HCT116 (cell line): ENCODE results near the gene KYNU. TPM values are rescaled to one million over a fixed set of nuclear protein-coding genes. Genes with fewer than 3 reads are reported as not detected.
"Not testable (repeated sequence)": the region's sequence is repeated elsewhere in the genome, so short reads cannot be mapped to it uniquely, and the experiment has no call there.

ENCODE experiments used
- ATAC-seq: fragments of 200-7000 bp; cut with Tn5 transposase; 2 replicates; pipeline ENCODE4 v1.9.1; 2020; ENCODE audit warnings: mild to moderate bottlenecking, moderate library complexity
- BruUV-seq: library from RNA; stranded (reverse); fragments of 400-500 nt; replicated peaks from 2 replicates; lab custom pipeline; 2021; lab: Mats Ljungman, UMichigan
- CTCF ChIA-PET: fragments of 300-600 bp; sonication (Branson Sonifier 250); formaldehyde crosslinking; loops from one replicate; lab custom pipeline; 2021; ENCODE audit warnings: antibody characterized with exemption; lab: Charles Lee
- POLR2A ChIA-PET: fragments of 300-600, 350-600 bp; sonication (Branson Sonifier 250); formaldehyde crosslinking; loops from one replicate; lab custom pipeline; 2021; ENCODE audit warnings: antibody characterized with exemption; lab: Charles Lee
- RAD21 ChIA-PET, 2 experiments: fragments of 300-600 bp; sonication (Branson Sonifier 250); formaldehyde crosslinking; loops; one replicate each; lab custom pipeline; 2023; ENCODE audit warnings: low total read pairs in 2 of 2; ENCODE audit not compliant: uncharacterized antibody in 2 of 2, unreplicated experiment in 2 of 2, low non-redundant PET in 1 of 2; lab: Charles Lee
- DNase-seq: peaks from one replicate; pipeline ENCODE4 v3.0.0-alpha.2; 2010; ENCODE audit warnings: low read depth, low spot score
- H2AFZ ChIP-seq: fragments of 200-600 bp; shearing (Covaris generic), sonication (generic); 2 replicates; pipeline ENCODE4 v1.6.1; 2017; ENCODE audit warnings: low read depth, mixed run types, mixed read lengths, antibody characterized with exemption, low read length; ENCODE audit not compliant: poor library complexity, severe bottlenecking
- H3K27ac ChIP-seq: 2 replicates; pipeline ENCODE4 v1.5.1; 2012; ENCODE audit warnings: low read depth, low read length
- H3K27me3 ChIP-seq: fragments of 200-600 bp; sonication (generic); 2 replicates; pipeline ENCODE4 v1.6.1; 2016; ENCODE audit warnings: mixed run types, low read length, mixed read lengths; ENCODE audit not compliant: insufficient read depth
- H3K36me3 ChIP-seq, 2 experiments: fragments of 200-500 bp in 1 of 2; fragments of 200-600 bp in 1 of 2; sonication (Bioruptor generic) in 1 of 2; sonication (generic) in 1 of 2; 2 replicates each; pipeline versions ENCODE4 v1.5.1 to v1.6.1; 2014 to 2016; ENCODE audit warnings: low read length in 2 of 2, inconsistent platforms in 1 of 2, mixed read lengths in 1 of 2, mixed run types in 1 of 2; ENCODE audit not compliant: insufficient read depth in 2 of 2, control insufficient read depth in 1 of 2
- H3K4me1 ChIP-seq, 2 experiments: fragments of 200-600 bp in 1 of 2; sonication (generic) in 1 of 2; 2 replicates each; pipeline versions ENCODE4 v1.5.1 to v1.6.1; 2012 to 2017; ENCODE audit warnings: low read length in 2 of 2, inconsistent platforms in 1 of 2, mild to moderate bottlenecking in 1 of 2, mixed read lengths in 1 of 2, mixed run types in 1 of 2, moderate library complexity in 1 of 2; ENCODE audit not compliant: insufficient read depth in 2 of 2, control insufficient read depth in 1 of 2
- H3K4me2 ChIP-seq: fragments of 200-600 bp; sonication (generic); 2 replicates; pipeline ENCODE4 v1.6.1; 2017; ENCODE audit warnings: mixed run types, low read length, mixed read lengths
- H3K4me3 ChIP-seq, 2 experiments: fragments of 200-600 bp in 1 of 2; sonication (generic) in 1 of 2; replicated peaks in 1 of 2; 2 replicates each; pipeline ENCODE4 v1.5.1; 2011 to 2016; ENCODE audit warnings: low read length in 2 of 2, control low read depth in 1 of 2, low read depth in 1 of 2, mild to moderate bottlenecking in 1 of 2, mixed read lengths in 1 of 2, mixed run types in 1 of 2
- H3K79me2 ChIP-seq: fragments of 200-600 bp; sonication (generic); 2 replicates; pipeline ENCODE4 v1.6.1; 2017; ENCODE audit warnings: mild to moderate bottlenecking, mixed run types, low read length, moderate library complexity, mixed read lengths; ENCODE audit not compliant: insufficient read depth
- H3K9ac ChIP-seq: fragments of 200-600 bp; sonication (generic); 2 replicates; pipeline ENCODE4 v1.6.1; 2016; ENCODE audit warnings: low read length, mixed read lengths
- H3K9me2 ChIP-seq: fragments of 200-600 bp; sonication (generic), shearing (Covaris generic); 2 replicates; pipeline ENCODE4 v1.6.1; 2017; ENCODE audit warnings: mixed run types, mild to moderate bottlenecking, moderate library complexity; ENCODE audit not compliant: insufficient read depth
- H3K9me3 ChIP-seq, 2 experiments: fragments of 200-500 bp in 1 of 2; fragments of 200-600 bp in 1 of 2; sonication (Bioruptor generic) in 1 of 2; sonication (generic) in 1 of 2; 2 replicates each; pipeline ENCODE4 v1.6.1; 2014 to 2017; ENCODE audit warnings: low read length in 2 of 2, mixed read lengths in 2 of 2, inconsistent platforms in 1 of 2, low read depth in 1 of 2, mild to moderate bottlenecking in 1 of 2, mixed run types in 1 of 2, moderate library complexity in 1 of 2; ENCODE audit not compliant: control insufficient read depth in 1 of 2, insufficient read depth in 1 of 2
- H4K20me1 ChIP-seq: fragments of 200-600 bp; sonication (generic), shearing (Covaris generic); 2 replicates; pipeline ENCODE4 v1.6.1; 2017; ENCODE audit warnings: mixed run types, mild to moderate bottlenecking, moderate library complexity; ENCODE audit not compliant: insufficient read depth
- CBX3 ChIP-seq: IDR thresholded peaks from 2 replicates; pipeline ENCODE4 v1.6.1; 2012; ENCODE audit warnings: low read depth
- ELF1 ChIP-seq: IDR thresholded peaks from 2 replicates; pipeline ENCODE4 v1.6.1; 2012; ENCODE audit warnings: low read depth, borderline replicate concordance
- EZH2 ChIP-seq: fragments of 200-600 bp; sonication (generic); IDR thresholded peaks from 2 replicates; pipeline ENCODE4 v1.6.1; 2017; ENCODE audit warnings: antibody characterized with exemption, mixed run types
- EZH2phosphoT487 ChIP-seq: fragments of 200-600 bp; IDR thresholded peaks from 2 replicates; pipeline ENCODE4 v1.6.1; 2018; ENCODE audit warnings: antibody characterized with exemption, borderline replicate concordance
- FOSL1 ChIP-seq: IDR thresholded peaks from 2 replicates; pipeline ENCODE4 v1.6.1; 2012; ENCODE audit warnings: low read depth
- POLR2A ChIP-seq: IDR thresholded peaks from 2 replicates; pipeline ENCODE4 v1.7.0; 2011; ENCODE audit warnings: borderline replicate concordance; ENCODE audit not compliant: insufficient read depth, insufficient read length; ENCODE audit errors: extremely low read depth
- SIN3A ChIP-seq: IDR thresholded peaks from 2 replicates; pipeline ENCODE4 v1.6.1; 2012; ENCODE audit warnings: low read depth
- TCF7L2 ChIP-seq: IDR thresholded peaks from 2 replicates; pipeline ENCODE4 v1.7.0; 2011; ENCODE audit warnings: borderline replicate concordance, inconsistent platforms; ENCODE audit not compliant: insufficient read depth, insufficient read length; ENCODE audit errors: extremely low read depth
- YY1 ChIP-seq: IDR thresholded peaks from 2 replicates; pipeline ENCODE4 v1.6.1; 2011; ENCODE audit warnings: low read length, low read depth, moderate library complexity, mild to moderate bottlenecking; ENCODE audit not compliant: insufficient replicate concordance; ENCODE audit errors: extremely low read depth
- intact Hi-C: fragments of 100-400 bp; cut with micrococcal nuclease; formaldehyde crosslinking; loops from 2 replicates; pipeline ENCODE4 v1.10.0; 2022
- total RNA-seq: library from RNA; stranded (reverse); gene quantifications from one replicate; pipeline ENCODE4 v1.2.1, GENCODE V29; 2021; ENCODE audit not compliant: unreplicated experiment
- TF ChIP-seq, protein P1 (sequence below): IDR thresholded peaks from 2 replicates; pipeline ENCODE4 v1.6.1; 2011; ENCODE audit warnings: mild to moderate bottlenecking, low read length, moderate library complexity; ENCODE audit not compliant: insufficient replicate concordance; ENCODE audit errors: extremely low read depth
- TF ChIP-seq, protein P2 (sequence below): IDR thresholded peaks from 2 replicates; pipeline ENCODE4 v1.6.1; 2012

The KYNU gene
- total RNA-seq, 1 experiment from 2014 or later: 0.22 TPM

DNA sequence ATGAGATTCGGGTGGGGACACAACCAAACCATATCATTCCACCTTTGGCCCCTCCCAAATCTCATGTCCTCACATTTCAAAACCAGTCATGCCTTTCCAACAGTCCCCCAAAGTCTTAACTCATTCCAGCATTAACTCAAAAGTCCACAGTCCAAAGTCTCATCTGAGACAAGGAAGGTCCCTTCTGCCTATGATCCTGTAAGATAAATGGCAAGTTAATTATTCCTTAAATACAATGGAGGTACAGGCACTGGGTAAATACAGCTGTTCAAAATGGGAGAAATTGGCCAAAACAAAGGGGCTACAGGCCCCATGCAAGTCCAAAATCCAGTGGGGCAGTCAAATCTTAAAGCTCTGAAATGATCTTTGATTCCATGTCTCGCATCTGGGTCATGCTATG is 71.3 kb downstream of the KYNU start:
- ATAC-seq, POLR2A ChIA-PET, H3K27me3 ChIP-seq, intact Hi-C loops, BruUV-seq, DNase-seq, CTCF ChIA-PET, H3K4me3 ChIP-seq, H2AFZ ChIP-seq, H3K9ac ChIP-seq, RAD21 ChIA-PET, H3K36me3 ChIP-seq, H3K9me2 ChIP-seq, H3K27ac ChIP-seq, H3K79me2 ChIP-seq, H3K4me2 ChIP-seq, H3K9me3 ChIP-seq, H4K20me1 ChIP-seq: not testable (repeated sequence)
- peaks cover 5 to 12% of the 10 kb centered on the region in 2 experiments for H3K4me1 ChIP-seq

DNA sequence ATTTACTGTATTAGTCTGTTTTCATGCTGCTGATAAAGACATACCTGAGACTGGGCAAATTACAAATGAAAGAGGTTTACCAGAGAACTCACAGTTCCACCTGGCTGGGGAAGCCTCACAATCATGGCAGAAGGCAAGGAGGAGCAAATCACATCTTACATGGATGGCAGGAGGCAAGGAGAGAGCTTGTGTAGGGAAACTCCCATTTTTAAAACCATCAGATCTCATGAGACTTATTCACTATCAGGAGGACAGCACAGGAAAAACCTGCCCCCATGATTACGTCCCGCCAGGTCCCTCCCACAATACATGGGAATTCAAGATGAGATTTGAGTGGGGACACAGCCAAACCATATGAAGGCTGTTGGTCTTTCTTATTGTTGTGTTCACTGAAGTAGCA is 72.9 kb downstream of the KYNU start:
- RAD21 ChIA-PET, CTCF ChIA-PET, H4K20me1 ChIP-seq, H3K4me3 ChIP-seq, H3K9me2 ChIP-seq, H3K4me2 ChIP-seq, POLR2A ChIA-PET, H3K27me3 ChIP-seq, H3K27ac ChIP-seq, H3K9me3 ChIP-seq, ATAC-seq, H3K79me2 ChIP-seq, H3K4me1 ChIP-seq, intact Hi-C loops, H3K9ac ChIP-seq, H2AFZ ChIP-seq, H3K36me3 ChIP-seq, DNase-seq, BruUV-seq: not testable (repeated sequence)

DNA sequence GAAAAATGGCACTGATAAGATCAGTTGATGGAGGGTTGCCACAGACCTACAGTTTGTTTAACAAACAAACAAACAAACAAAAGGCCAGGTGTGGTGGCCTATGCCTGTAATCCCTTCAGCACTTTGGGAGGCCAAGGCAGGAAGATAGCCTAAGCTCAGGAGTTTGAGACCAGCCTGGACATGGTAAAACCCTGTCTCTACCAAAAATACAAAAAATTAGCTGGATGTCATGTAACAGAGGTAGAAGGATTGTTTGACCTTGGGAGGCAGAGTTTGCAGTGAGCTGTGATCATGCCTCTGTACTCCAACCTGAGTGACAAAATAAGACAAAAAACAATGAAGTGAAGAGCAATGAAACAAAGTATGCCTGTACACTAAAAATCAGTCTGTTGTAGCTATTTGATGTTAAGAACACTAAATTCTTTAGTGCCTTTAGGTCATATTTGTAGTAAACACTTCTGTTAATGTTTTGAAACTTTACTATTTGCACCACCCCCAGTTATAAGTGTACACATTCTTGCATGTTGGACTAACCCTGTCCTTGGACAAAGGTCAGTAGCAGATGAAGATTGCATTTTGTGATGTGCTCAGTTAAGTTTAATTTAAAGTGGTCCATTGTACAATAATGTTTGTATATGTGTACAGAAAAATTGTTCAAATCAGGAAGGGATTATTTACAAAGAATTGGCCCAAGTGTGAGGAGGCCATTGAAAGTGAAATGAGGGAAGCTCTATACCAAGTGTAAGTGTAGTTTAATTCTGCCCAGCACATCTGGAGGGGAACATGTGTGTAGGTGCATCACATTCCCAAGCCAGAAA is 73.9 kb downstream of the KYNU start:
- CTCF ChIA-PET: no interaction called here
- H4K20me1 ChIP-seq: no peaks in the 10 kb centered on the region
- H3K27ac ChIP-seq: no peak overlapping the region
- no peaks in the 10 kb centered on the region for H3K79me2 ChIP-seq
- no peak overlapping the region for H2AFZ ChIP-seq
- H3K4me1 ChIP-seq: no peaks in the 10 kb centered on the region
- POLR2A ChIA-PET: no interaction called here
- no peaks in the 10 kb centered on the region for H3K36me3 ChIP-seq
- ATAC-seq: no peak
- no peak overlapping the region for H3K9ac ChIP-seq
- intact Hi-C loops: no loop called here
- no peaks in the 10 kb centered on the region for H3K9me2 ChIP-seq
- DNase-seq: no peak
- RAD21 ChIA-PET: no interaction called here
- no TSS peak for BruUV-seq
- H3K4me3 ChIP-seq: no peak overlapping the region
- H3K27me3 ChIP-seq: no peaks in the 10 kb centered on the region
- H3K9me3 ChIP-seq: no peaks in the 10 kb centered on the region
- no peak overlapping the region for H3K4me2 ChIP-seq
- TF ChIP-seq SIN3A: no peak
- TF ChIP-seq, protein P1, sequence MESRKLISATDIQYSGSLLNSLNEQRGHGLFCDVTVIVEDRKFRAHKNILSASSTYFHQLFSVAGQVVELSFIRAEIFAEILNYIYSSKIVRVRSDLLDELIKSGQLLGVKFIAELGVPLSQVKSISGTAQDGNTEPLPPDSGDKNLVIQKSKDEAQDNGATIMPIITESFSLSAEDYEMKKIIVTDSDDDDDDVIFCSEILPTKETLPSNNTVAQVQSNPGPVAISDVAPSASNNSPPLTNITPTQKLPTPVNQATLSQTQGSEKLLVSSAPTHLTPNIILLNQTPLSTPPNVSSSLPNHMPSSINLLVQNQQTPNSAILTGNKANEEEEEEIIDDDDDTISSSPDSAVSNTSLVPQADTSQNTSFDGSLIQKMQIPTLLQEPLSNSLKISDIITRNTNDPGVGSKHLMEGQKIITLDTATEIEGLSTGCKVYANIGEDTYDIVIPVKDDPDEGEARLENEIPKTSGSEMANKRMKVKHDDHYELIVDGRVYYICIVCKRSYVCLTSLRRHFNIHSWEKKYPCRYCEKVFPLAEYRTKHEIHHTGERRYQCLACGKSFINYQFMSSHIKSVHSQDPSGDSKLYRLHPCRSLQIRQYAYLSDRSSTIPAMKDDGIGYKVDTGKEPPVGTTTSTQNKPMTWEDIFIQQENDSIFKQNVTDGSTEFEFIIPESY: no peak
- no peak for TF ChIP-seq TCF7L2
- no peak for TF ChIP-seq EZH2phosphoT487
- no peak for TF ChIP-seq FOSL1
- TF ChIP-seq, protein P2, sequence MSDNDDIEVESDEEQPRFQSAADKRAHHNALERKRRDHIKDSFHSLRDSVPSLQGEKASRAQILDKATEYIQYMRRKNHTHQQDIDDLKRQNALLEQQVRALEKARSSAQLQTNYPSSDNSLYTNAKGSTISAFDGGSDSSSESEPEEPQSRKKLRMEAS: no peak
- TF ChIP-seq ELF1: no peak
- TF ChIP-seq CBX3: no peak
- no peak for TF ChIP-seq YY1
- no peak for TF ChIP-seq POLR2A
- TF ChIP-seq EZH2: no peak
